HL-60 (cell line): ENCODE measurements around the gene TMEM108.

Experiments
- DNase-seq, 2 experiments: peaks; one replicate each; pipeline ENCODE4 v3.0.0-alpha.2; 2010 to 2020; ENCODE audit warnings: low read depth in 1 of 2, low spot score in 1 of 2
- H3K27ac ChIP-seq: fragments of 250-450 bp; sonication (Bioruptor Pico); replicated peaks from 2 replicates; pipeline ENCODE4 v1.5.1; 2020; ENCODE audit warnings: mild to moderate bottlenecking, moderate library complexity
- H3K27me3 ChIP-seq: fragments of 250-450 bp; sonication (Bioruptor Pico); 2 replicates; pipeline ENCODE4 v1.5.1; 2021; ENCODE audit warnings: mild to moderate bottlenecking, moderate library complexity; ENCODE audit not compliant: insufficient read depth, poor library complexity, severe bottlenecking
- H3K4me3 ChIP-seq: replicated peaks from 2 replicates; pipeline ENCODE4 v1.5.1; 2011; ENCODE audit warnings: mild to moderate bottlenecking, control low read depth, low read length; ENCODE audit not compliant: insufficient read depth
- CTCF ChIP-seq: IDR thresholded peaks from one replicate; pipeline ENCODE4 v1.5.1; 2011; ENCODE audit warnings: low read length, control low read depth, inconsistent platforms; ENCODE audit not compliant: insufficient read depth
- GABPA ChIP-seq: IDR thresholded peaks from 2 replicates; pipeline ENCODE4 v1.6.1; 2012; ENCODE audit warnings: low read depth
- POLR2AphosphoS5 ChIP-seq: IDR thresholded peaks from 2 replicates; pipeline ENCODE4 v1.6.1; 2012; ENCODE audit warnings: low read depth
- REST ChIP-seq: IDR thresholded peaks from 2 replicates; pipeline ENCODE4 v1.6.1; 2012; ENCODE audit warnings: low read depth; ENCODE audit not compliant: insufficient replicate concordance
- SPI1 ChIP-seq: IDR thresholded peaks from 2 replicates; pipeline ENCODE4 v1.6.1; 2012; ENCODE audit warnings: low read depth, mild to moderate bottlenecking, borderline replicate concordance

TMEM108 gene

GRCh38 chr3:133042778-133043177, 4.6 kb downstream of the TMEM108 start:
- Histone ChIP-seq H3K27me3 (peaks cover 25% of the 10 kb centered on the region), H3K4me3 (no peak overlapping the region), H3K27ac (no peak overlapping the region)
- DNase-seq: no peak
- no peak for TF ChIP-seq CTCF
- TF ChIP-seq GABPA: no peak
- TF ChIP-seq SPI1: no peak
- no peak for TF ChIP-seq REST
- TF ChIP-seq POLR2AphosphoS5: no peak

GRCh38 chr3:133047980-133048379, 9.8 kb downstream of the TMEM108 start:
- TF ChIP-seq SPI1 (no peak), REST (no peak), CTCF (no peak)
- DNase-seq: no peak
- Histone ChIP-seq H3K4me3 (no peak overlapping the region), H3K27ac (no peak overlapping the region), H3K27me3 (no peaks in the 10 kb centered on the region)

GRCh38 chr3:133049491-133049890, 11.3 kb downstream of the TMEM108 start:
- no peak for DNase-seq
- TF ChIP-seq REST (no peak), GABPA (no peak), POLR2AphosphoS5 (no peak), SPI1 (no peak), CTCF (no peak)
- no peak overlapping the region for H3K4me3 ChIP-seq
- H3K27me3 ChIP-seq: no peaks in the 10 kb centered on the region
- no peak overlapping the region for H3K27ac ChIP-seq
